Tibial artery (tissue), 4 donors: ENCODE data around the gene GABBR1.

ENCODE experiments used
- DNase-seq, 2 donors: peaks; one replicate each; pipeline ENCODE4 v3.0.0-alpha.2; 2019
- H3K27ac ChIP-seq, 2 donors: fragments of 200-600 bp; sonication (generic) in 1 of 2; 1 replicate in 1 of 2; 2 replicates in 1 of 2; pipeline ENCODE4 v1.5.1; 2018 to 2019; ENCODE audit warnings: mild to moderate bottlenecking in 1 of 2
- H3K27me3 ChIP-seq, 2 donors: fragments of 200-600 bp; sonication (generic) in 1 of 2; one replicate each; pipeline versions ENCODE4 v1.5.1 to v1.6.0; 2016 to 2019
- H3K36me3 ChIP-seq, 3 donors: fragments of 200-600 bp; sonication (generic) in 2 of 3; one replicate each; pipeline ENCODE4 v1.5.1; 2016 to 2019; ENCODE audit warnings: mild to moderate bottlenecking in 2 of 3
- H3K4me1 ChIP-seq, 4 donors: fragments of 200-600 bp; sonication (generic) in 2 of 4; 1 replicate in 3 of 4; 2 replicates in 1 of 4; pipeline ENCODE4 v1.5.1; 2016 to 2019
- H3K4me3 ChIP-seq, 2 donors: fragments of 200-600 bp; sonication (generic) in 1 of 2; 1 replicate in 1 of 2; 2 replicates in 1 of 2; pipeline ENCODE4 v1.5.1; 2018 to 2019; ENCODE audit warnings: mild to moderate bottlenecking in 2 of 2
- H3K9me3 ChIP-seq, 3 donors: fragments of 200-600 bp; sonication (generic) in 1 of 3; one replicate each; pipeline ENCODE4 v1.5.1; 2016 to 2019
- intact Hi-C: fragments of 100-400 bp; cut with DNase I; formaldehyde crosslinking; loops from one replicate; pipeline ENCODE4 v1.15.0; 2023; ENCODE audit warnings: low total_unique reads
- TF ChIP-seq, protein P1 (sequence below), 2 experiments: fragments of 200-600 bp in 1 of 2; fragments of 450-650 bp in 1 of 2; IDR thresholded peaks; one replicate each; pipeline ENCODE4 v1.5.1; 2017 to 2019; ENCODE audit warnings: antibody characterized with exemption in 2 of 2, mild to moderate bottlenecking in 1 of 2, moderate library complexity in 1 of 2

GABBR1 gene

DNA sequence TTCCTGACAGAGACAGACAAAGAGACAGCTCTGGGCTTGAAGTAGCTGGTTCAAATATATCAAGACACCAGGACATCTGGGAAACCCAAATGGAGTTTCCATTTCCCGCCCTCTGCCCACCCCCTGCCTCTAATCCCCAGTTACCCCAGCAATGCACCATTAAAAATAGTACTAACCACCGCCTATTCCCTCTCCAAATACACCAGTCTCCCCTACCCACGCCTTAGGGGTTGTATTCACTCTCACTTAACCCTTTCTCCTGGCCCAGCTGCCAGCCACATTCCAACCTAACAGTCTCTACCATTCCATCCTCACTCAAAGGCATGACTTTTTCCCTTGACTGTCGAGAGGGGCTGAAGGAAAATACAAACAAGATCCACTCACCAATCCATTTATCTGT lies 22.4 kb downstream of the GABBR1 start:
- intact Hi-C loops: no loop called here
- H3K9me3 ChIP-seq: no peaks in the 10 kb centered on the region
- no peaks in the 10 kb centered on the region for H3K4me1 ChIP-seq

GRCh38 chr6:29608131-29608530 lies 24.9 kb downstream of the GABBR1 start:
- TF ChIP-seq, protein P1, sequence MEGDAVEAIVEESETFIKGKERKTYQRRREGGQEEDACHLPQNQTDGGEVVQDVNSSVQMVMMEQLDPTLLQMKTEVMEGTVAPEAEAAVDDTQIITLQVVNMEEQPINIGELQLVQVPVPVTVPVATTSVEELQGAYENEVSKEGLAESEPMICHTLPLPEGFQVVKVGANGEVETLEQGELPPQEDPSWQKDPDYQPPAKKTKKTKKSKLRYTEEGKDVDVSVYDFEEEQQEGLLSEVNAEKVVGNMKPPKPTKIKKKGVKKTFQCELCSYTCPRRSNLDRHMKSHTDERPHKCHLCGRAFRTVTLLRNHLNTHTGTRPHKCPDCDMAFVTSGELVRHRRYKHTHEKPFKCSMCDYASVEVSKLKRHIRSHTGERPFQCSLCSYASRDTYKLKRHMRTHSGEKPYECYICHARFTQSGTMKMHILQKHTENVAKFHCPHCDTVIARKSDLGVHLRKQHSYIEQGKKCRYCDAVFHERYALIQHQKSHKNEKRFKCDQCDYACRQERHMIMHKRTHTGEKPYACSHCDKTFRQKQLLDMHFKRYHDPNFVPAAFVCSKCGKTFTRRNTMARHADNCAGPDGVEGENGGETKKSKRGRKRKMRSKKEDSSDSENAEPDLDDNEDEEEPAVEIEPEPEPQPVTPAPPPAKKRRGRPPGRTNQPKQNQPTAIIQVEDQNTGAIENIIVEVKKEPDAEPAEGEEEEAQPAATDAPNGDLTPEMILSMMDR (IDR thresholded peaks at IDR 0.05): no peak
- no peaks in the 10 kb centered on the region for H3K9me3 ChIP-seq
- intact Hi-C loops: no loop called here
- no peak overlapping the region for H3K4me3 ChIP-seq
- H3K36me3 ChIP-seq: peaks cover 74 to 99% (median 96%) of the 10 kb centered on the region in 3 donors
- H3K4me1 ChIP-seq: no peaks in the 10 kb centered on the region
- DNase-seq: no peak
- no peak overlapping the region for H3K27ac ChIP-seq
- H3K27me3 ChIP-seq: no peaks in the 10 kb centered on the region

More for the DNA sequence above, 22.4 kb downstream of the GABBR1 start:
- no peak for DNase-seq
- no peaks in the 10 kb centered on the region for H3K27me3 ChIP-seq
- H3K4me3 ChIP-seq: no peak overlapping the region
- H3K36me3 ChIP-seq: peaks cover 74 to 99% (median 89%) of the 10 kb centered on the region in 3 donors
- TF ChIP-seq, protein P1 (IDR thresholded peaks at IDR 0.05): no peak
- H3K27ac ChIP-seq: no peak overlapping the region

GRCh38 chr6:29603930-29604329 lies 29.1 kb downstream of the GABBR1 start:
- H3K27me3 ChIP-seq: no peaks in the 10 kb centered on the region
- DNase-seq: no peak
- no peak overlapping the region for H3K4me3 ChIP-seq
- H3K27ac ChIP-seq: no peak overlapping the region
- no peaks in the 10 kb centered on the region for H3K4me1 ChIP-seq
- no peaks in the 10 kb centered on the region for H3K9me3 ChIP-seq
- TF ChIP-seq, protein P1 (IDR thresholded peaks at IDR 0.05): no peak
- H3K36me3 ChIP-seq: peaks cover 58 to 82% (median 63%) of the 10 kb centered on the region in 3 donors
- intact Hi-C loops: no loop called here

DNA sequence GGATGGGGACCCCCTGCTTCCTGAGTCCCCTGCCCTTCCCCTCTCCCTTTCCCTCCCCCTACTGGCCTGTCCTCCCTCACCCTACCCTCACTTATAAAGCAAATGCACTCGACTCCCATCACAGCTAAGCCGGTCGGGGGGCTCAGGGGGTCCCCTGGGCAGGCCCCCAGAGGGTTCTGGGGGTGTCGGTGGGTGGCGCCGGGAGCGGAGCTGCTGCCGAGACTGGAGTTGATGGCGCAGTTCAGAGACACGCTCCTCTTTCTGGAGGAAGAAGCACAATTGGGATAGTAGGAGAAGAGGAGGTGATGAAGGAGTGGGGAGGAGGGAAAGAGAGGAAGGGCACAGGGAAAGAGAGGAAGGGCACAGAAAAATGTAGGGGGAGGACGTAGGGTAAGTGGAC lies 29.5 kb downstream of the GABBR1 start:
- no peaks in the 10 kb centered on the region for H3K9me3 ChIP-seq
- no peak overlapping the region for H3K27ac ChIP-seq
- DNase-seq: no peak
- no peaks in the 10 kb centered on the region for H3K27me3 ChIP-seq
- TF ChIP-seq, protein P1 (IDR thresholded peaks at IDR 0.05): no peak
- no peaks in the 10 kb centered on the region for H3K4me1 ChIP-seq
- peaks cover 53 to 77% (median 59%) of the 10 kb centered on the region in 3 donors for H3K36me3 ChIP-seq
- intact Hi-C loops: no loop called here
- H3K4me3 ChIP-seq: no peak overlapping the region

DNA sequence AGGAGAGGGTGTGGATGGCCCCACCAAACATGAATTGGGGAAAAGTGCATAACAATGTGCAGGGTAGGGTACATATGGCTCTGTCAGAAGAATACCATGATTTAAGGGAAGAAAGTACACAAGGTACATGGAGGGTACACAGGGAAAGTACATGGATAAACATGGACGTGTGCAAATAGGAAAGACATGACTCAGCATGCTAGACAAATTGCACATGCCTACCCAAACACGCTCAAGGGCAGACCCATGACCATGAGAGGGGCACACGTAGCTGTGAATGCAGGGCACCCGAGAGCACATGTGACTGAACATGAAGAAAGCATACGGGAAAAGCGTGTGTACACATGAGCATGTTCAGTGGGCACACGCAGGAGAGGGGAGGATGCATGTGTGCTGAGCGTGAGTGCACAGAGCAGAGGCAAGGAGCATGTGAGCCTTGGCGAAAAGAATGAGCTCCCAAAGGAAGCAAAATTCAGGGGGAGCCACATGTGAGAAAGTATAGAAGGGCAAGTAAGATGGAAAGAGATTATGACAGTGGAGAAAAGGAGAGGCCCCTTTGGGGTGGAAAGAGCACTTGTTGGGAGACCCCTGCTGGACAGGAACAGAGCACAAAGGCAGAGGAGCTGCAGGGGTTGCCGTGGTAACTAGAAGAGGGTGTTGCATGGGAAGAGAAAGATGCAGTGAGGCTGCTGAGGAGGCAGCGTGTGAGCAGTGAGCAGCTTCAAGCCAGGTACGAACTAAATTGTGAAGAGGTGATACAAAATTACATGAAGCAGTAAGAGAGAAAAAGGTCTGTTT lies 30.2 kb downstream of the GABBR1 start:
- no peak overlapping the region for H3K27ac ChIP-seq
- H3K9me3 ChIP-seq: no peaks in the 10 kb centered on the region
- intact Hi-C loops: no loop called here
- no peaks in the 10 kb centered on the region for H3K4me1 ChIP-seq
- TF ChIP-seq, protein P1 (IDR thresholded peaks at IDR 0.05): no peak
- H3K27me3 ChIP-seq: no peaks in the 10 kb centered on the region
- peaks cover 46 to 70% (median 52%) of the 10 kb centered on the region in 3 donors for H3K36me3 ChIP-seq
- no peak overlapping the region for H3K4me3 ChIP-seq
- DNase-seq: no peak
